HG03103 (cell line): ENCODE results near the gene PMEPA1.

Source experiments
- ATAC-seq: cut with Tn5 transposase; IDR thresholded peaks from one replicate; pipeline ENCODE4 v1.9.1; 2021; ENCODE audit warnings: low read depth; ENCODE audit not compliant: unreplicated experiment

Gene PMEPA1

GRCh38 chr20:57737349-57737748 is 27.5 kb upstream of the PMEPA1 start:
- ATAC-seq, result no peak

- no peak for ATAC-seq
These were observed 27.0 kb upstream of the PMEPA1 start for GRCh38 chr20:57736738-57737347.

GRCh38 chr20:57735831-57736737 is 26.3 kb upstream of the PMEPA1 start:
- ATAC-seq, result no peak

- ATAC-seq, result no peak
These were observed 24.9 kb upstream of the PMEPA1 start for GRCh38 chr20:57734754-57735153.

GRCh38 chr20:57732226-57732625 is 22.4 kb upstream of the PMEPA1 start:
- ATAC-seq, result no peak

GRCh38 chr20:57728762-57729161 is 18.9 kb upstream of the PMEPA1 start:
- ATAC-seq, result no peak

GRCh38 chr20:57727863-57728262 is 18.0 kb upstream of the PMEPA1 start:
- no peak for ATAC-seq

GRCh38 chr20:57725636-57726035 is 15.8 kb upstream of the PMEPA1 start:
- ATAC-seq, result no peak

- no peak for ATAC-seq
These were observed 15.0 kb upstream of the PMEPA1 start for GRCh38 chr20:57724610-57725405.

GRCh38 chr20:57723816-57724215 is 14.0 kb upstream of the PMEPA1 start:
- ATAC-seq, result no peak

- ATAC-seq, result no peak
These were observed 10.1 kb upstream of the PMEPA1 start for GRCh38 chr20:57719951-57720350.

- ATAC-seq, result peak; percentile 83
These were observed 8.7 kb upstream of the PMEPA1 start for GRCh38 chr20:57718490-57719009.

- no peak for ATAC-seq
These were observed 8.0 kb upstream of the PMEPA1 start for GRCh38 chr20:57717797-57718196.

- no peak for ATAC-seq
These were observed 7.1 kb upstream of the PMEPA1 start for GRCh38 chr20:57716901-57717300.

GRCh38 chr20:57716202-57716601 is 6.4 kb upstream of the PMEPA1 start:
- ATAC-seq, result no peak

GRCh38 chr20:57715268-57715904 is 5.6 kb upstream of the PMEPA1 start:
- ATAC-seq, result no peak

- no peak for ATAC-seq
These were observed 4.8 kb upstream of the PMEPA1 start for GRCh38 chr20:57714409-57715267.

GRCh38 chr20:57713951-57714350 is 4.1 kb upstream of the PMEPA1 start:
- no peak for ATAC-seq

GRCh38 chr20:57713505-57713903 is 3.7 kb upstream of the PMEPA1 start:
- no peak for ATAC-seq
